ENCODE data around the gene ULK3.

ULK3 gene

DNA sequence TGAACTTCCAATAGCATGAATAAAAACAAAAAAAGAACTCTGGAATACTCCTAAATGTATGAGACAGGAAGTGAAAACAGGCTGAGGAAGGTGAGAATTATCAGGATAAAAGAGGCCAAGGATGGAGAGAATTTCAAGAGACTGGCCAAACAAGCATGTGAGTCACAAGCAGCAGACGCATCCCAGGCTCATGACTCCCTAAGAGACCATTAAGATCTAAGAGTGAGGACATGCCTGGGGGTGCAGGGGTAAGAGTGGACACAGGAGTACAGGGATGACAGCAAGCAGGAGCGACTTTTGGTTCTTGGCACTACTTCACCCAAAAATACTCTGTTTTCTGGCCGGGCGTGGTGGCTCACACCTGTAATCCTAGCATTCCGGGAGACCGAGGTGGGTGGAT lies 23.1 kb upstream of the ULK3 start:
- DNase-seq: no peak

DNA sequence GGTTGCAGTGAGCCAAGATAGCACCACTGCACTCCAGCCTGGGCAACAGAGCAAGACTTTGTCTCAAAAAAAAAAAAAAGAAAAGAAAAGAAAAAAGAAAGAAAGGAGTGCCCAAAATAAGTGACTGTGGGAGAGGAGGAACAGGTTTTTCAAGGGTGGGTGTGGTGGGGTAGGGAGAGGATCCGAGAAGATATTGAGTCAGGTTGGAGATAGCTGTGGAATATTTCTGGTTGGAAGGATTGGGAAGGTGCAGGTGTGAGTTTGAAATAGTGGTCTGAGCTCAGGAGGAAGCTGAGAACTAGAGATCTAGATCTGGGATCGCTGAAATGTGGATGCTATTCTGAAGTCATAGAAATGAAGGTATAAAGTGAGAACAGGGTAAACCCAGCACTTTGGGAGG lies 22.4 kb upstream of the ULK3 start:
- no peak for DNase-seq

DNA sequence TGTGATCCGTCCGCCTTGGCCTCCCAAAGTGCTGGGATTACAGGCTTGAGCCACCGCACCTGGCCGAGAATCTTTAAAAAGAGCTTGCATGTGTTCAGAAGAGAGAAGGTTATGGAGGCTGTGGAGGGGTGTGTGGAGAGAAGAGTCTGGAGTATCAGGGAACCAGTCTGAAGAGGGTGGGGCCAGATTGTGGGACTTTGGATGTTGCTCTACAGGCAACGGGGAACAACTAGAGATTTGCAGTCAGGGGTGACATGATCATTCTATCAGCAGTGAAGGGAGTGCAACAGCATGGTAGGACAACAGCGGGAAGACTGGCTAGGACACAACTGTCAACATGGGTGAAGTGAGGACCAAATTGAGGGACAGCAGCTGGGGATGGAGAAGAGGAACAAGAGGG lies 21.3 kb upstream of the ULK3 start:
- no peak for DNase-seq

DNA sequence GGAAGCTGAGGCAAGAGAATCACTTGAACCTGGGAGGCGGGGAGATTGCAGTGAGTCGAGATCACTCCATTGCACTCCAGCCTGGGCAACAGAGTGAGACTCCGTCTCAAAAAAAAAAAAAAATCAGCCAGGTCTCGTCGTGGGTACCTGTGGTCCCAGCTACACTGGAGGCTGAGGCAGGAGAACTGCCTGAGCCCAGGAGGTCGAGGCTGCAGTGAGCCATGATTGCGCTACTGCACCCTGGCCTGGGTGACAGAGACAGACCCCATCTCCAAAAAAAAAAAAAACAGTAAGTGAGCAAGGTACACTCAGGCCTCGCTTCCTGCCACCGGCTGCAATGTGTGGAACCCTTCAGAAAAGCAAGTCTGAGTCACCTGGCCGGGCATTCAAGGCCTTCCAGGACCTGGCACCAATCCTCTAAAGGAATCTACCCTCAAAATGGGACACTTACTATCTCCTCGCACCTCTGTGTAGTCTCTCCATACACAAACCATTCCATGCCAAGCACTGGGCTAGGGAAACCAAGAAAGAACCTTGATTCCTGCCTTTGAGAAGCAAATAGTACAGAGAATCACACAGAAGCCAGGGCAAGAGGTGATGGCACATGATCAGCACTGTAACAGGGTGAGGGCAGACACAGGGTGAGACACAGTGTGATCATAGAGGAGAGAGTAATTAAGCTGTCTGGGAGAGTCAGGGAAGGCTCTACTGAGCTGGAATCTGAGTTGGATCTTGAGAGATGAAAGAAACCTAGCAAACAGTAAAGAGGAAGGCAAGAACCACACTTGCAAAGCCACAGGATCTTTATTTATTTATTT lies 20.5 kb upstream of the ULK3 start:
- no peak for DNase-seq

DNA sequence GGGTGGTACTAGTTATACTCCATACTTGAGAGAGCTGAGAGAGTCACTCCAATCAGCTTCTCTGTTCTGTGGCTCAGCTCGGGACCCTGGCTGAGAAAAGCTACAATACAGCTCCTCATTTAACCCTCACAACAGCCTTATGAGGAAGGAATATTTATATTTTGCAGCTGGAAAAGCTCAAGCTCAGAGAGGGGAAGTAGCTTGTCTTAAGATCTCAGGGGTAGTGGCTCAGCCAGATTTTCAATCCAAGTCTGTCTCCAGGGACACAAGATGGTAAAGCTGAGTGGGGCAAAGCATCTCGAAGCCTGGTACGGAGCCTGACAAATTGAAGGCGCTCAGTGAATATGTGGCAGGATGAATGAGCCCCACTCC lies 15.4 kb upstream of the ULK3 start:
- DNase-seq: no peak

DNA sequence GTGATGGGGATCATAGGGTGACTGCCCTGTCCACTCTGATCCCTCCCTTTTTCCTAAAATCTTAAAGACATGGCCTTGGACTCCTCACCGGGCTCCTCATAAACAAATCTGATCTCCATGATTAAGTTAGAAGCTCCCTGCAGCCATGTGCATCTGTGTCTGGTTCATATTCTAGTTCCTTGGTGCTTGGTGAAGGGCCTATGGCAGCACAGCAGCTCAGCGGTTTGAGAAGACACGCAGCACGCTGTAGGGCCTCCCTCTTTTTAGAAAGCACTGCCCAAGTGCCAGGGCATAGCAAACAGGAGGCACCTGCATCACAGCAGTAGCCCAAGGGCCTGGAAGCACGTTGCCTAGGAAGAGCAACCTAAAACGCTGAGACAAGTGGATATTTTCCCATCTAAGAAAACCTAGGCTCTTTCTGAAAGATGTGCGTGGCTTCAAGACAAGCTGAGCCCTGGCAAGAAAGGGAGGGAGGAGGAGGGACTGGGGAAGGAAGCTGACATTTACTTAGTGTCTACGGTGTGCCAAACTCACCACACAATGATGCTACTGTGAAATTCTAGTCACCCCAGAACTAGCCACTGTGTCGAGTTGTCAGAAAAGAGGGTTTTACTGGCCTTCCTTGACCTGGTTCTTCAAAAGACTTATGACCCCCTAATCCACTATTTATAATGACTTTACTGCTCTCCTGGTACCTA lies 14.9 kb upstream of the ULK3 start:
- no peak for DNase-seq

DNA sequence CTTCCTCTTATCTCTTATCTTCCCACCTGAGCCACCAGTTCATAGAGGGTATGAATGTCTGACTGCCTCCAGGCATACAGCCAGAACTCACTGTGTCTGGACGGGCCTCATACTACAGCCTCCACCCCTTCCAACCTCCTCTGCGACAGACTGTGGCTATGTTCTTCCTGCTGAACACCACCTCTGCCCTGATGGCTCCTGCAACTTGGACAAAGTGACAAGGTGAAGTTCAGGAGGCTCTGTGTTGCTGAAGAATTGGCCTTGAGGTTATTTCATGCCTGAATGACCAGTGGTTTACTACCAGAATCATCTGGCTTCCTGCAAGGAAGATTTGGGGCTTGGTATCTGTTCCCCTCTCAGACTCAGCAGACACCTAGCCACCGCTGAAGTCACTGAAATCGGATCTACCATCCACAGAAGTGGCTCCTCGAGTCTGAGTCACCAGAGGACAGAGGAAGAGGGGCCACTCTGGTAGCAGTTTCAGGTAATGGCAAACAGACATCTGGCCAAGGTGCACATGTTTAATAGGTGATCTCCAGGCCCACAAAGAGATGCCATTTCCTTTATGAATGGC lies 14.2 kb upstream of the ULK3 start:
- DNase-seq: no peak

DNA sequence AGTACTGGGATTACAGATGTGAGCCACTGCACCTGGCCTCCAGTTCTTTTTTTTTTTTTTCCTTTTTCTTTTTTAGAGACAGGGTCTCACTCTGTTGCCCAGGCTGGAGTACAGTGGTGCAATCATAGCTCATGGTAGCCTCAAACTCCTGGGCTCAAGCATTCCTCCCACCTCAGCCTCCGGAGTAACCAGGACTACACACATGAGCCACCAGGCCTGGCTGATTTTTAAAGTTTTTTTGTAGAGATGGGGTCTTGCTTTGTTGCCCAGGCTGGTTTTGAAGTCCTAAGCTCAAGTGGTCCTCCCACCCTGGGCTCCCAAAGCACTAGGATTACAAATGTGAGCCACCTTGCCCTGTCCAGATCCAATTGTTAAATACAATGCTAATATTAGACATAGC lies 13.6 kb upstream of the ULK3 start:
- DNase-seq: no peak

DNA sequence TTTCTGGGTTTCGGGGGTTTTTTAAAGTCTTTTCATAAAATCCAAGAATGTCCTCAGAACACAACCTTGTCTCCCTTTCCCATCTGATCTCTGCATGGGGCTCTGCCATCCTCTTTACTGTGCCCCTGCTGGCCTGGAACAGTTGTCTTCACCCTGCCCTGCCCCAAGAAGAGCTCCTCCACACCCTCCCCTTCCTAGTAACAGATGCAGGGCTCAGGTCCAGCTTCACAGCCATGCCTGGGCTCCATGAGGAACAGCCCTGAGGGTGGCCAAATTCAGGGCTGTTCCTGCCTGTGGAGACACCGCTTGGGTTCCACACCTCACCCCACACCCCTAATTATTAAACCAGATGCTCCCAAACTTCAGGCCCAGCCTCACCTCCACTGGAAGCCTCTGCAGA lies 12.9 kb upstream of the ULK3 start:
- DNase-seq: no peak

DNA sequence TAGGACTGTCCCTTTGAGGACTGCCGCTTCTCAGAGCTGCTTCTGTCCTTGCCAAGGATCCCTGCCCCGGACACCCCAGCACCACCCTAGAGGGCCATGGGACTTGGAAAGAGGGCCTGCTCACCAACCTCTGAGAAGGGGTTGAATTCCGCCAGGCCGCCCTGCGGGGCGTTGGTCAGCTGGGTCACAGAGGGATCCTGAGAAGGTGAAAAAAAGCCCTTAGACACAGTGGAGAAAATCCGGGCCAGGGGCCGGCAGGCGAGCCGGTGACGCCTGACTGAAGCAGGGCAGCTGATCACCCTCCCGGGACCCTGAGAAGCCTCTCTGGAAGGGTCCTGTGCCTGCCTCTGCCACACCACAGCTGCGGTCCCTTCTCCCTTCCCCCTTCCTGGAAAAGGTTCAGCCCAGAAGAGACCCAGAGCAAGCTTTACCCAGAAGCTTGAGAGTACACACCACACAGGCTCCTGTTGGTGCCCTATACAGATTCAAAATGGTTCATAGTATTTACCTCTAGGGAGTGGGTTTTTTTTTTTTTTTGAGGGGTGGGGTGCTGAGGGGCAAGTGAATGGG lies 11.6 kb upstream of the ULK3 start:
- DNase-seq: no peak

DNA sequence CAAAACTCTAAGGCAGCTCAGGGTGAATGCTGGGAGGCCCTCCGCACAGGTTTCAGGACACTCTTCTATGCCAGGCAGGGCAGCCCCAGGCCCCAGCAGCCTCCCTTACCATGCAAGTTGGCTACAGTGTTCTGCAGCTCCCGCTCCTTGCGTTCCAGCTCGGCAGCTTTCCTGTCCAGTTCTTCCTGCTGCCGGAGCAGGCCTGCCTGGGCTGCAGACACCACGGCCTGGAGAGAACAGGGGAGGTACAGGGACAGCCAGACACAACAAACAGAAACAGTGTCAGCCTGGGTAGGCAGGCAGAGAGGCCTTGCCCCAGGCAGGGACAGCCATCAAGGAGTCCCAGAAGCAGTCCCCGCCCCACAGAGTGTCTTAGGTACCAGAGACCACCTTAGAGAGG lies 9.0 kb upstream of the ULK3 start:
- no peak for DNase-seq

DNA sequence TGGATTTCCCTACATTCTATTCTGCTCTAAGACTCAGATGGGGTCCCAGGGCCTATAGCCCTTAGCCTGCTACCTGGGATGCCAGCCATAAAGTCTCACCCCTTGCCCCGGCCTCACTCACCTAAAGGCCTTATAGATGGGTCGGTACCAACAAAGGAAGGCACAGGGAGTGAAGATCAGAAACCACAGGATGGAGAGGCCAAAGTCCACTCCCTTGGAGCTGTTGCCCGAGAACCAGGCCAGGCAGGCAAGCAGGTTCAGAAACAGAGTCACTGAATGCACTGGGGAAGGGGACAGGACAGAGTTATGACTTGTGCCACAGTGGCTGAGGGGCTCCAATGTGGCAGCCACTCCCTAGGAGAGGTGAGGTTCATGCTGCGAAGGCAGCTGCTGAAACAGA lies 7.4 kb upstream of the ULK3 start:
- DNase-seq: no peak

DNA sequence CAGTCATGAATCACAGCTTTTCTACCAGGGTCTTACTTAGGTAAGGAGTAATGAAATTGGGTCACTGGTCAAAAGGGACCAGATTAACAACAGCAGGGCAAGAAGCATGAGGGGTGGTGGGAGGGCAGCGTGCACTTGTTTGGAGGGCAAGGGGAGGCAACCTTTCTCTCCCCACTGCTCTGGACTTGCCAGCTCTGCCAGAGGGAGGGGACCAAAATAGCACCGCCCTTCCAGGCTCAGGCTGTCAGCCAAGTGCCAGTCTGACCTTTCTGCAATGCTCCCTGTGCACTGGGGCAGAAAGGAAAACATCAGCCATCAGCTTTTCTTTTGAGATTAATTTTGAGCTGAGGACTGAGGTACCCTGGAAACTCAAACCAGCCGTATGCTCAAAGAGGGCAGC lies 4.5 kb upstream of the ULK3 start:
- no peak for DNase-seq

DNA sequence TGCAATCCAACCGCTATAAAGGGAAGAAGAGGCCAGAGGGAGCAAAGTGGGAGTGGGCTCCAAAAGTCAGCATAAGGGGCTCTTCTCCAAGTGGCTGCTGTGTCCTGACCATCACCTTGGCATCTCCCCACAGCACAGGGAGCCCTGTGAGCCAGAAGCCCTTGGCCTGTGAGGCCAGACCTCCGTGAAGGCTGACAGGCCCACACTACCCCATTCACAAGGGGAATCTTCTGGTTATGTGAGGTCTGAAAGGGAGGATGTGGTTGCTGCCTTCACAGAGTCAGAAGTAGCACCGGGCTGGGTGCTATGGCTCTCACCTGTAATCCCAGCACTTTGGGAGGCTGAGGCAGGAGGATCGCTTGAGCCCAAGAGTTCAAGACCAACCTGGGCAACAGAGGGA lies 2.6 kb upstream of the ULK3 start:
- no peak for DNase-seq

DNA sequence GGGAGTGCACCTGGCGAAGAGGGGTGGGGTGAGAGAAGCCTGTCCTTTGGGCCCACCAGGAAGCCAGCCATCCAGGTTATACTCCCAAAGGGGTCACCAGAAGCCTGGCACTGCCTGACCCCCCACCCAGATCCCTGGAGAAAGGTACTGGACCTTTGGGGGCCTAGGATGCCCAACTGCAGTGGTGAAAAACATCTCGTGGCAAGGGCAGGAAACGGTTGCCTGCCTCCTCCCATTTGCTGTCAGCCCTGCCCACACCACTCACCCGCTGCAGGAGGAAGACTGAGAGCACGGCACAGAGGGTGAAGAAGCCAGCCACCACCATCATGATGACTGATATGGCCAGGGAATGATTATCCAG lies 2.2 kb upstream of the ULK3 start:
- no peak for DNase-seq

DNA sequence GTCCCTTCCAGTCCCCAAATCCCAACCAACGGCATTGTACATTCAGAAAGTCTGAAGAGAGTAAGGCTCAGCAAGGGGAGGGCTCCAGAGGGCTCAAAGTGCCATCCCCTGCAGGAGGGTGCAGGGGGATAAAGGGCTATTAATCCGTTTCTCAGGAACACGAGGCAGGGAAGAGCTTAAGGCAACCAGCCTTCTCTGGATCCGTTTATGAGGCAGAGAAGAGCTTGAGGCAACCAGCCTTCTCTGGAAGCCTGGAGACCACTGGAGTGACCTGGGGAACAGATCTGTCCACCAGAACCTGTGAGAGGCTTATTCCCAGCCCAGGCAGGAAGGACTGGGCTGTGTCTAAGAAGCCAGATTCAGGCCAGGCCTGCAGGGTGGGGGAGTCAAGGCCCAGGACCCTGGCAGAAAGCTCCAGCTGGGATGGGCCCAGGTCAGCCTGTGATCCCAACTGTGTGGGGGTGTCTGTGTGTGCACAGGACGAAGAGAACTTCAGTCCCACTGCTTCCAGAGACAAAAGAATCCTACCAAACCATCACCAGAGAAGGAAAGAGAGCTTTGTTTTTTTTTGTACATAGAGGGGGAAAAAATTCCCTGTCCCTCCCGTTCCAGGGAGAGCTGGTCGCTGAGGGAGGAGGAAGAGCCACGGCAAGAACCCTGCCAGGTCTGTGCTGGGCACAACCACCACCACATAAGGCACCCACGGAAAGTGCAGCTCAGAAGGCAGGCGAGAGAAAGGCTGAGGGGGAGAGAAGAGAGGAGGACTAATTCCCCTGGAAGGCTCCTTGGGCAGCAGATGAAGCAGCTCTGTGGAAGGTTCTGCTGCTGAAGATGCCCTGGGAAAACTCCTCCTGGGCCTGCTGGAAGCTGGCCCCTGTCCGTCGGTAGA lies 1.6 kb upstream of the ULK3 start:
- DNase-seq: no peak

DNA sequence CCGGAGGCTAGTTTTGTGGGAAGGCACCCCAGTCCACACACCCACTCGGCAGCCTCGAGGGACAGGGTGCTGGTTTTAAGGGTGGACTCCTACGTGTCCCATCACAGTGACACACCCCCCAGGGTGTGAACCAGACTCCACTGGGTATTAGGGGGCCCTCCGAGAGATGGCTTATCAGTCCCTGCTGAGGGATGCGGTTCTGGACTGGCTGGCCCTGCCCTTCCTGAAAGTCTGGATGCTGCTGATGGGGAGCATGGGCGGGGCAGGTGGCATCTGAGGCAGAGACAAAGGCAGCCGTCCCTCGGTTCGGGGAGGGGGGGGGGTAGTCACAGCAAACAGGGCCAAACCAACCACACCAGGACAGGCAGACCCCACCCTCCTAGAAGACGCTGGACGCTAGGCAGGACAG lies 939 bp upstream of the ULK3 start:
- no peak for DNase-seq

DNA sequence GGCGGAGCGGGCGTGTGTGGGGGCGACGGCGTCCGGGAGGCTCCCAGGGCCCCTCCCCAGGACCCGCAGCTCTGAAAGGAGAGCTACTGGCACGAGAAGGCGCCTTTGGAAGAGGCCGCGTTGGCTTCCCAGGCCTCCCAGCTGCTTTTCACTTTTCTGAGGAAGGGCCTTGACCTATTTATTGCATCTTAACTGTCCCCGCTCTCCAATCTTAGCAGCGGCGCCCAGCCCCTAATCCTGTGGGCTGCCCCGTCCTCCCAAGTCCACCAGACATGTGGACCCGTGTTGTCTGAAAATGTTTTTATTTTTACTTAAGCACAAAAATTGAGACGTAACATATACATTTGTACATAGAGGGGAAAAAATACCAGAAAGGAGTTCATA lies 481 bp upstream of the ULK3 start:
- DNase-seq: no peak

DNA sequence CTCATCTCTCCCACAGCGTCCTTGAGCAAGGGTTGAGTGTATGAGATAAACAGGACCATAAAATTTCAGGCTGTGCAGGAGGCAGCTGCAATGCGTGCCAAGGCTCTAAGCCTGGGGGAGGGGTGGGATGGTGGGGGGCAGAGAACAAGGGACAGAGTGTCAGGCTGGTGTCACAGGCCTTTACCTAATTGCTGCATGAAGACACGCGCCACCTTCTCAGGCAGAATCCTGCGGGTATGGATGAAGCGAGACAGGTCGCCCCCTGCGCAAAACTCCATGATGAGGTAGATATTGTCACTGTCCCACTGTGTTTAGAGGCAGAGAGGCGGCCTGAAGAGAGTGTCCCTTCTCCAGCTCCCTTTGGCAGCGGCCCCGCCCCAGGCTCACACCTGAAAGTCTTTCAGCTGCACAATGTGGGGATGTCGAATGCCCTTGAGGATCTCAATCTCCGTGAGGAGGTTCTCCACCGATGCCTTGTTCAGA lies 1.0 kb downstream of the ULK3 start:
- no peak for DNase-seq

DNA sequence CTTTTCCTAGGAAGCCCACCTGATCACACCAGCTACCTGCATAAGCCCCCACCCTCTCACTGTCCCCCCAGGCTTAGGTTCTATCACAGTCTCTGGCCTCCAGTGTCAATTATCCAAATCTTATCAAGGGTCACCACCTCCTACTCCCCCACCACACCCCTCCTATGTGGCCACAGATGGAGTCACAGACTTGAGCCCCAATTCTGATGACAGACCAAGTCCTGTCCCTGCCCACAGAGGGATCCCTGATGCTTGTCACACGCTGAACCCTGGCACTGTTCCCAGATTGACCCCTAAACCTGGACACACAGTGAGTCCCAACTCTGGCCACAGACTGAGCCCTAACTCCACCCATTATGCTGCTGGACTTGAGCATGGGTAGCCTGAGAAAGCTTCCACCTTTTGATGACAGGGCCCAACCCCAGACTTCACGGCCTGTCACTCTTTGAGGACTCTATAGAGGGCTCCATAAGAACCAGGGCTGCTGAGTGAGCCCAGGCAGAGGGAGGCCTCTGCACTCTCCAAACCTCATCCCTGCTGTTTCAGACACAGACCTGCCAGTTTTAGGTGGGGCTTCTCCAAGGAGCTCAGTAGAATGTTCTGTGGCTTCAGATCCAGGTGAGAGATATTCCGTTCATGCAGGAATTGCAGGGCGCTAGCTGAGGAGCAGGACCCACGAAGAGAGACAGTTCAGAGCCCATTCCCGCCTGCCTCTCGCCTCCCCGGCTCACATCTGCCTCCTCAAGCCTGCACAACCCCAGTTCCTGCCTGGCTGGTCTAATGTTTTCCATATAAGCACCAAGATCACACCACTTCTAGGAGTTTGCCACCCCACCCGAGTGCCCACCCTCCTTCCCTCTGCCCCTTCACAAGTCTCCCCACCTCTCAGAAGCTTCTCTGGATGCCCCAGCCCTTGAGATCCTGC lies 1.8 kb downstream of the ULK3 start:
- no peak for DNase-seq

DNA sequence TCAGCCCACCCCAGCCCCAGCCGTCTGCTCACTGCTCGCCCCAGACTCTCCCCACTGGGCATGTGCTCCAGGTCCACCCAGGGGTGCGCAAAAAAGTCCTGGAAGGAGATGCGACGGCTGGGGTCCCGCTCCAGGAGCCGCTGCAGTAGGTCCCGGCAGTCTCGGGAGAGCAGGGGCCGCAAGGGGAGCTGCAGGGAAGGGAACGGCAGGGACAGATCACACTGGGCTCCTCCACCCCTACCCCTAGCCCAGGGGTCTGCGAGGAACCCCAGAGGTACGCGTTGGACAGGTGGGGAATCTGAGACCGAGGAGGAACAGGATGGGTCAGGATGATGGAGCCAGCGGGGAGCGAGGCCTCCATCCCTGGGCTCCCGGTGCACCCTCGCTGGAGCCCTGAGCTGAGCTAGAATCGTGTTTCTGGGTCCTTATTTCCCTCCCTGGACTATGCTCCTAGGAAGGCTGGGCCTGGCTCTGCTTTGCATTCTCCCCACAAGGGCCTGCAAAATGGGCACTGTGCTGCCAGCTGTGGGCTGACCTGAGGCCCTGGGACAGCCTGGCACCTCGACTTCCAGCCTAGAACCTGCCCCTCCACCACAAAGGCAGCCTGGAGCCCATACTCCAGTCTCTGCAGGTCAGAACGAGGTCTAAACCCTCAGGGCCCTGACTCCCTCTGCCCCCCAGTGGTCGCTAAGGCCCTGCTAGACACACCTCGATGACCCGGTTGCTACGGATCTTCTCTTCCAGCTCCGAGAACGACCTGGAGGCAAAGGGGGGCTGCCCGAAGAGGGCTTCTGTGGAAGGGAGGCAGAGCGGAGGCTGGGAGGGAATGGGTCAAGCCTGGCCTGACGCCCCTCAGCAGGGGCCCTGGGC lies 3.2 kb downstream of the ULK3 start:
- DNase-seq: no peak

Measured in cortex of kidney (tissue), 1 donor.